ENCODE results near the gene FCER1A. TPM values are rescaled to one million over a fixed set of nuclear protein-coding genes. Genes with fewer than 3 reads are reported as not detected.

FCER1A gene
- polyA plus RNA-seq (2011; rRNA removed) (not detected in 2 replicates), polyA minus RNA-seq (2011; rRNA and poly(A)+ RNA removed) (not detected in 2 replicates)

- CTCF ChIA-PET, result no interaction called here
- H3K27me3 ChIP-seq (ENCODE audit: control insufficient read depth, insufficient read depth, low read length), result no peaks in the 10 kb centered on the region
- POLR2A ChIA-PET, result no interaction called here
- H3K36me3 ChIP-seq (ENCODE audit: control insufficient read depth, insufficient read depth, low read length), result no peaks in the 10 kb centered on the region
- DNase-seq (ENCODE audit: low read depth), result no peak
- no peak within 1 kb of the TSS for H3K4me3 ChIP-seq (ENCODE audit: low read depth, low read length)
- TF ChIP-seq, protein P1, sequence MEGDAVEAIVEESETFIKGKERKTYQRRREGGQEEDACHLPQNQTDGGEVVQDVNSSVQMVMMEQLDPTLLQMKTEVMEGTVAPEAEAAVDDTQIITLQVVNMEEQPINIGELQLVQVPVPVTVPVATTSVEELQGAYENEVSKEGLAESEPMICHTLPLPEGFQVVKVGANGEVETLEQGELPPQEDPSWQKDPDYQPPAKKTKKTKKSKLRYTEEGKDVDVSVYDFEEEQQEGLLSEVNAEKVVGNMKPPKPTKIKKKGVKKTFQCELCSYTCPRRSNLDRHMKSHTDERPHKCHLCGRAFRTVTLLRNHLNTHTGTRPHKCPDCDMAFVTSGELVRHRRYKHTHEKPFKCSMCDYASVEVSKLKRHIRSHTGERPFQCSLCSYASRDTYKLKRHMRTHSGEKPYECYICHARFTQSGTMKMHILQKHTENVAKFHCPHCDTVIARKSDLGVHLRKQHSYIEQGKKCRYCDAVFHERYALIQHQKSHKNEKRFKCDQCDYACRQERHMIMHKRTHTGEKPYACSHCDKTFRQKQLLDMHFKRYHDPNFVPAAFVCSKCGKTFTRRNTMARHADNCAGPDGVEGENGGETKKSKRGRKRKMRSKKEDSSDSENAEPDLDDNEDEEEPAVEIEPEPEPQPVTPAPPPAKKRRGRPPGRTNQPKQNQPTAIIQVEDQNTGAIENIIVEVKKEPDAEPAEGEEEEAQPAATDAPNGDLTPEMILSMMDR (IDR thresholded peaks at IDR 0.05; ENCODE audit: insufficient read depth, low read depth, low read length), result no peak
These were observed at the start of gene FCER1A for GRCh38 chr1:159302095-159302494. Gene FCER1A, plus strand, starts transcription at chr1:159302336. Its CDS starts 29 bp downstream, at chr1:159302365.

GRCh38 chr1:159261311-159261710 is 40.8 kb upstream of the FCER1A start:
- ChIA-PET CTCF (no interaction called here), POLR2A (no interaction called here)
- no peaks in the 10 kb centered on the region for H3K36me3 ChIP-seq (ENCODE audit: control insufficient read depth, insufficient read depth, low read length)
- TF ChIP-seq, protein P1 (IDR thresholded peaks at IDR 0.05; ENCODE audit: insufficient read depth, low read depth, low read length), result no peak
- H3K27me3 ChIP-seq (ENCODE audit: control insufficient read depth, insufficient read depth, low read length), result no peaks in the 10 kb centered on the region
- H3K4me3 ChIP-seq (ENCODE audit: low read depth, low read length), result no peak overlapping the region
- no peak for DNase-seq (ENCODE audit: low read depth)

- TF ChIP-seq, protein P1 (IDR thresholded peaks at IDR 0.05; ENCODE audit: insufficient read depth, low read depth, low read length), result no peak
- Histone ChIP-seq H3K36me3 (ENCODE audit: control insufficient read depth, insufficient read depth, low read length) (no peaks in the 10 kb centered on the region), H3K4me3 (ENCODE audit: low read depth, low read length) (no peak overlapping the region), H3K27me3 (ENCODE audit: control insufficient read depth, insufficient read depth, low read length) (no peaks in the 10 kb centered on the region)
- ChIA-PET POLR2A (no interaction called here), CTCF (no interaction called here)
- no peak for DNase-seq (ENCODE audit: low read depth)
These were observed 40.2 kb upstream of the FCER1A start for GRCh38 chr1:159261721-159262494.

GRCh38 chr1:159266832-159267231 is 35.3 kb upstream of the FCER1A start:
- ChIA-PET CTCF (no interaction called here), POLR2A (no interaction called here)
- Histone ChIP-seq H3K27me3 (ENCODE audit: control insufficient read depth, insufficient read depth, low read length) (no peaks in the 10 kb centered on the region), H3K4me3 (ENCODE audit: low read depth, low read length) (no peak overlapping the region), H3K36me3 (ENCODE audit: control insufficient read depth, insufficient read depth, low read length) (no peaks in the 10 kb centered on the region)
- TF ChIP-seq, protein P1 (IDR thresholded peaks at IDR 0.05; ENCODE audit: insufficient read depth, low read depth, low read length), result no peak
- no peak for DNase-seq (ENCODE audit: low read depth)

GRCh38 chr1:159274631-159275030 is 27.5 kb upstream of the FCER1A start:
- CTCF ChIA-PET, result interaction anchor here (1.0 kb wide), 1 partner anchor 12 kb away, joined by 3 read pairs; no protein-coding TSS in a partner anchor
- Histone ChIP-seq H3K4me3 (ENCODE audit: low read depth, low read length) (no peak overlapping the region), H3K36me3 (ENCODE audit: control insufficient read depth, insufficient read depth, low read length) (no peaks in the 10 kb centered on the region), H3K27me3 (ENCODE audit: control insufficient read depth, insufficient read depth, low read length) (no peaks in the 10 kb centered on the region)
- TF ChIP-seq, protein P1 (IDR thresholded peaks at IDR 0.05; ENCODE audit: insufficient read depth, low read depth, low read length), result no peak
- DNase-seq (ENCODE audit: low read depth), result no peak
- POLR2A ChIA-PET, result no interaction called here

Measured in BJ (cell line).